K562 (cell line): ENCODE measurements around the gene PRKAR1B. TPM values are rescaled to one million over a fixed set of nuclear protein-coding genes. Genes with fewer than 3 reads are reported as not detected.

ENCODE experiments used
- DIDO1 ChIP-seq: fragments of 450-650 bp; IDR thresholded peaks from 2 replicates; pipeline ENCODE4 v1.6.1; 2016; ENCODE audit warnings: low read depth, missing biosample characterization, missing genetic modification characterization
- FOXA3 ChIP-seq, 2 experiments: fragments of 450-650 bp in 1 of 2; sonication (generic) in 1 of 2; formaldehyde crosslinking; IDR thresholded peaks in 1 of 2; conservative IDR thresholded peaks in 1 of 2; 2 replicates each; pipeline versions ENCODE4 v1.4.0 to v1.8.0; 2020 to 2022; ENCODE audit warnings: mild to moderate bottlenecking in 2 of 2, missing genetic modification reagents in 1 of 2
- FOXJ2 ChIP-seq: fragments of 200-800 bp; sonication (Bioruptor generic); IDR thresholded peaks from 2 replicates; pipeline ENCODE4 v1.6.1; 2016; ENCODE audit warnings: missing genetic modification characterization, missing compliant biosample characterization
- FOXK1 ChIP-seq: sonication (generic); formaldehyde crosslinking; IDR thresholded peaks from 2 replicates; pipeline ENCODE4 v1.8.0; 2022; ENCODE audit warnings: missing genetic modification reagents, mild to moderate bottlenecking, borderline replicate concordance
- GABPA ChIP-seq: fragments of 200-800 bp; sonication (Bioruptor generic); conservative IDR thresholded peaks from 2 replicates; pipeline ENCODE4 v1.6.1; 2016; ENCODE audit warnings: low read depth, missing genetic modification characterization, missing compliant biosample characterization
- GATA2 ChIP-seq: sonication (generic); formaldehyde crosslinking; IDR thresholded peaks from 2 replicates; pipeline ENCODE4 v1.4.0; 2020; ENCODE audit warnings: mild to moderate bottlenecking, missing genetic modification reagents
- HIVEP1 ChIP-seq: fragments of 250-450 bp; sonication (Bioruptor Pico); IDR thresholded peaks from 2 replicates; pipeline ENCODE4 v1.4.0; 2020; ENCODE audit warnings: mild to moderate bottlenecking
- HMG20B ChIP-seq: fragments of 250-450 bp; sonication (Bioruptor Pico); IDR thresholded peaks from 2 replicates; pipeline ENCODE4 v1.5.0; 2021; ENCODE audit warnings: mild to moderate bottlenecking
- MAFF ChIP-seq: IDR thresholded peaks from 2 replicates; pipeline ENCODE4 v1.6.1; 2012; ENCODE audit warnings: low read length, improper control_type of control experiment
- MTA1 ChIP-seq: fragments of 450-650 bp; IDR thresholded peaks from 2 replicates; pipeline ENCODE4 v1.6.1; 2017; ENCODE audit warnings: borderline replicate concordance
- MYC ChIP-seq, 2 experiments: fragments of 250-450 bp in 1 of 2; sonication (Bioruptor Pico) in 1 of 2; IDR thresholded peaks; 2 replicates each; pipeline versions ENCODE4 v1.5.1 to v1.6.1; 2012 to 2021; ENCODE audit warnings: low read depth in 2 of 2, borderline replicate concordance in 1 of 2, improper control_type of control experiment in 1 of 2, low read length in 1 of 2, mild to moderate bottlenecking in 1 of 2, moderate library complexity in 1 of 2
- MYNN ChIP-seq, 2 experiments: sonication (generic); formaldehyde crosslinking in 1 of 2; IDR thresholded peaks; 2 replicates each; pipeline versions ENCODE4 v1.5.0 to v1.6.1; 2016 to 2020; ENCODE audit warnings: antibody characterized with exemption in 1 of 2, missing genetic modification reagents in 1 of 2
- PCBP2 ChIP-seq: fragments of 200-400 bp; formaldehyde crosslinking; IDR thresholded peaks from 2 replicates; pipeline ENCODE4 v1.6.1; 2018; ENCODE audit warnings: low read length, low read depth, mild to moderate bottlenecking, moderate library complexity; ENCODE audit not compliant: poor library complexity, severe bottlenecking
- POLR2G ChIP-seq: fragments of 200-400 bp; formaldehyde crosslinking; IDR thresholded peaks from 2 replicates; pipeline ENCODE4 v1.6.1; 2017; ENCODE audit warnings: low read depth, mild to moderate bottlenecking, antibody characterized with exemption, low read length, moderate library complexity
- PURB ChIP-seq: sonication (generic); formaldehyde crosslinking; IDR thresholded peaks from 2 replicates; pipeline ENCODE4 v1.9.0; 2021; ENCODE audit warnings: low read depth, mild to moderate bottlenecking, missing genetic modification reagents
- ZKSCAN1 ChIP-seq: fragments of 150-350 bp; IDR thresholded peaks from 2 replicates; pipeline ENCODE4 v1.6.1; 2016; ENCODE audit warnings: low read depth, low read length
- ZNF280B ChIP-seq: fragments of 250-450 bp; sonication (Bioruptor Pico); IDR thresholded peaks from 2 replicates; pipeline ENCODE4 v1.5.1; 2021; ENCODE audit warnings: mild to moderate bottlenecking
- ZNF707 ChIP-seq: fragments of 250-450 bp; sonication (Bioruptor Pico); conservative IDR thresholded peaks from 2 replicates; pipeline ENCODE4 v1.8.0; 2022; ENCODE audit warnings: inconsistent platforms, mild to moderate bottlenecking, moderate library complexity
- polyA plus RNA-seq, 8 experiments: library from polyadenylated mRNA; depleted of rRNA in 4 of 8; stranded (reverse) in 5 of 8; unstranded in 3 of 8; fragments of >200 nt; fragmentation: Nextera tagmentation in 2 of 8; fragmentation: Illumina TruSeq in 1 of 8; extraction: Ambion mirVana in 2 of 8; extraction: Trizol in 1 of 8; gene quantifications; 2 replicates each; pipeline versions ENCODE4 v1.2.1 to v1.2.3, GENCODE V29; 2011 to 2014; ENCODE audit warnings: inconsistent platforms in 1 of 8, missing spikeins in 1 of 8
- total RNA-seq, 7 experiments: library from RNA; depleted of rRNA in 6 of 7; stranded (reverse); fragments of >200 nt in 6 of 7; fragmentation: Illumina TruSeq in 2 of 7; extraction: Trizol in 2 of 7; gene quantifications; 2 replicates each; pipeline versions ENCODE4 v1.2.1 to v1.2.3, GENCODE V29; 2011 to 2021; ENCODE audit warnings: low replicate concordance in 1 of 7
- TF ChIP-seq, protein P1 (sequence below): fragments of 200-800 bp; sonication (Bioruptor generic); IDR thresholded peaks from 2 replicates; pipeline ENCODE4 v1.6.1; 2017; ENCODE audit warnings: missing genetic modification characterization, missing compliant biosample characterization
- TF ChIP-seq, protein P2 (sequence below), 3 experiments: IDR thresholded peaks in 2 of 3; conservative IDR thresholded peaks in 1 of 3; 2 replicates each; pipeline ENCODE4 v1.5.1; 2011 to 2012; ENCODE audit warnings: low read length in 3 of 3, mild to moderate bottlenecking in 3 of 3, control low read depth in 2 of 3, improper control_type of control experiment in 1 of 3, inconsistent platforms in 1 of 3, low read depth in 1 of 3, mixed read lengths in 1 of 3, moderate library complexity in 1 of 3; ENCODE audit not compliant: insufficient read depth in 2 of 3
- TF ChIP-seq, protein P3 (sequence below): sonication (generic); formaldehyde crosslinking; IDR thresholded peaks from 2 replicates; pipeline ENCODE4 v1.8.0; 2022; ENCODE audit warnings: missing genetic modification reagents, mild to moderate bottlenecking, moderate library complexity, borderline replicate concordance

The PRKAR1B gene
- total and polyA plus RNA-seq, 9 of the 15 experiments (the other 6 are each of a cell fraction or from before 2014, with no cell fraction given) = 0.99 to 30.5 (median 12.7) TPM

- TF ChIP-seq, protein P1, sequence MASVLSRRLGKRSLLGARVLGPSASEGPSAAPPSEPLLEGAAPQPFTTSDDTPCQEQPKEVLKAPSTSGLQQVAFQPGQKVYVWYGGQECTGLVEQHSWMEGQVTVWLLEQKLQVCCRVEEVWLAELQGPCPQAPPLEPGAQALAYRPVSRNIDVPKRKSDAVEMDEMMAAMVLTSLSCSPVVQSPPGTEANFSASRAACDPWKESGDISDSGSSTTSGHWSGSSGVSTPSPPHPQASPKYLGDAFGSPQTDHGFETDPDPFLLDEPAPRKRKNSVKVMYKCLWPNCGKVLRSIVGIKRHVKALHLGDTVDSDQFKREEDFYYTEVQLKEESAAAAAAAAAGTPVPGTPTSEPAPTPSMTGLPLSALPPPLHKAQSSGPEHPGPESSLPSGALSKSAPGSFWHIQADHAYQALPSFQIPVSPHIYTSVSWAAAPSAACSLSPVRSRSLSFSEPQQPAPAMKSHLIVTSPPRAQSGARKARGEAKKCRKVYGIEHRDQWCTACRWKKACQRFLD (CRISPR knock-in tag) = 0 out of 2 replicates have a peak, but pooled peaks have one; percentile 11
- TF ChIP-seq GABPA (tag) = no peak
- no peak for TF ChIP-seq ZNF280B (CRISPR knock-in tag)
- TF ChIP-seq DIDO1 = no peak
- TF ChIP-seq PCBP2 = no peak
- no peak for TF ChIP-seq GATA2 (CRISPR knock-in tag)
- no peak for TF ChIP-seq MTA1
- TF ChIP-seq FOXA3 (CRISPR knock-in tag; conservative IDR thresholded peaks at IDR 0.05 in 1 of 2, IDR thresholded peaks at IDR 0.05 in 1 of 2) = no peak
- TF ChIP-seq FOXJ2 (tag) = no peak
- TF ChIP-seq HIVEP1 = no peak
- no peak for TF ChIP-seq ZKSCAN1
- no peak for TF ChIP-seq POLR2G
- no peak for TF ChIP-seq HMG20B (CRISPR knock-in tag)
- no peak for TF ChIP-seq FOXK1 (CRISPR knock-in tag)
- TF ChIP-seq MAFF = no peak
- TF ChIP-seq MYNN (IDR thresholded peaks at IDR 0.05) = no peak
- no peak for TF ChIP-seq MYNN (CRISPR knock-in tag; IDR thresholded peaks at IDR 0.05)
- TF ChIP-seq ZNF707 (CRISPR knock-in tag) = no peak
- TF ChIP-seq, protein P2, sequence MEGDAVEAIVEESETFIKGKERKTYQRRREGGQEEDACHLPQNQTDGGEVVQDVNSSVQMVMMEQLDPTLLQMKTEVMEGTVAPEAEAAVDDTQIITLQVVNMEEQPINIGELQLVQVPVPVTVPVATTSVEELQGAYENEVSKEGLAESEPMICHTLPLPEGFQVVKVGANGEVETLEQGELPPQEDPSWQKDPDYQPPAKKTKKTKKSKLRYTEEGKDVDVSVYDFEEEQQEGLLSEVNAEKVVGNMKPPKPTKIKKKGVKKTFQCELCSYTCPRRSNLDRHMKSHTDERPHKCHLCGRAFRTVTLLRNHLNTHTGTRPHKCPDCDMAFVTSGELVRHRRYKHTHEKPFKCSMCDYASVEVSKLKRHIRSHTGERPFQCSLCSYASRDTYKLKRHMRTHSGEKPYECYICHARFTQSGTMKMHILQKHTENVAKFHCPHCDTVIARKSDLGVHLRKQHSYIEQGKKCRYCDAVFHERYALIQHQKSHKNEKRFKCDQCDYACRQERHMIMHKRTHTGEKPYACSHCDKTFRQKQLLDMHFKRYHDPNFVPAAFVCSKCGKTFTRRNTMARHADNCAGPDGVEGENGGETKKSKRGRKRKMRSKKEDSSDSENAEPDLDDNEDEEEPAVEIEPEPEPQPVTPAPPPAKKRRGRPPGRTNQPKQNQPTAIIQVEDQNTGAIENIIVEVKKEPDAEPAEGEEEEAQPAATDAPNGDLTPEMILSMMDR (IDR thresholded peaks at IDR 0.05 in 2 of 3, conservative IDR thresholded peaks at IDR 0.05 in 1 of 3; ENCODE audit: insufficient read depth in 2 of 3, low read depth in 1 of 3, low read length in 3 of 3) = no peak
- TF ChIP-seq MYC (IDR thresholded peaks at IDR 0.05; ENCODE audit: low read depth, low read length) = no peak
- TF ChIP-seq MYC (CRISPR knock-in tag; IDR thresholded peaks at IDR 0.05; ENCODE audit: borderline replicate concordance, low read depth) = no peak
- TF ChIP-seq PURB (CRISPR knock-in tag) = no peak
- TF ChIP-seq, protein P3, sequence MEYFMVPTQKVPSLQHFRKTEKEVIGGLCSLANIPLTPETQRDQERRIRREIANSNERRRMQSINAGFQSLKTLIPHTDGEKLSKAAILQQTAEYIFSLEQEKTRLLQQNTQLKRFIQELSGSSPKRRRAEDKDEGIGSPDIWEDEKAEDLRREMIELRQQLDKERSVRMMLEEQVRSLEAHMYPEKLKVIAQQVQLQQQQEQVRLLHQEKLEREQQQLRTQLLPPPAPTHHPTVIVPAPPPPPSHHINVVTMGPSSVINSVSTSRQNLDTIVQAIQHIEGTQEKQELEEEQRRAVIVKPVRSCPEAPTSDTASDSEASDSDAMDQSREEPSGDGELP (CRISPR knock-in tag) = no peak
Measured at GRCh38 chr7:603152-603951, 123.7 kb downstream of the PRKAR1B start (continued).
